Astrocyte (in vitro differentiated cells and primary cell): ENCODE measurements around the gene OCA2. TPM values are rescaled to one million over a fixed set of nuclear protein-coding genes. Genes with fewer than 3 reads are reported as not detected.

ENCODE experiments used
- DNase-seq: peaks from one replicate; pipeline ENCODE4 v3.0.0-alpha.2; 2010; ENCODE audit warnings: low read depth
- FAIRE-seq: peaks from 2 replicates; lab custom pipeline; 2011; peaks lifted over from hg19 to GRCh38; lab: Jason Lieb, UNC
- H2AFZ ChIP-seq: 2 replicates; pipeline ENCODE4 v1.6.0; 2012; ENCODE audit warnings: low read depth, low read length, inconsistent platforms
- H3K27ac ChIP-seq: 2 replicates; pipeline ENCODE4 v1.5.1; 2011; ENCODE audit warnings: low read depth, low read length, inconsistent platforms
- H3K27me3 ChIP-seq: 2 replicates; pipeline ENCODE4 v1.6.0; 2011; ENCODE audit warnings: low read length, inconsistent platforms; ENCODE audit not compliant: insufficient read depth
- H3K36me3 ChIP-seq: 2 replicates; pipeline ENCODE4 v1.5.1; 2011; ENCODE audit warnings: low read length, inconsistent platforms; ENCODE audit not compliant: insufficient read depth
- H3K4me1 ChIP-seq: 2 replicates; pipeline ENCODE4 v1.5.1; 2011; ENCODE audit warnings: low read length, inconsistent platforms; ENCODE audit not compliant: insufficient read depth
- H3K4me2 ChIP-seq: 2 replicates; pipeline ENCODE4 v1.6.0; 2012; ENCODE audit warnings: low read length, inconsistent platforms
- H3K4me3 ChIP-seq: 2 replicates; pipeline ENCODE4 v1.5.1; 2011; ENCODE audit warnings: low read depth, mild to moderate bottlenecking, low read length, inconsistent platforms; ENCODE audit not compliant: insufficient read depth
- H3K79me2 ChIP-seq: 2 replicates; pipeline ENCODE4 v1.6.0; 2012; ENCODE audit warnings: mild to moderate bottlenecking, low read length, inconsistent platforms; ENCODE audit not compliant: insufficient read depth
- H3K9ac ChIP-seq: 2 replicates; pipeline ENCODE4 v1.6.0; 2012; ENCODE audit warnings: mild to moderate bottlenecking, low read length, inconsistent platforms
- H3K9me3 ChIP-seq: 2 replicates; pipeline ENCODE4 v1.5.1; 2012; ENCODE audit warnings: low read depth, mild to moderate bottlenecking, low read length, inconsistent platforms; ENCODE audit not compliant: insufficient read depth
- H4K20me1 ChIP-seq: 2 replicates; pipeline ENCODE4 v1.6.0; 2012; ENCODE audit warnings: low read length, inconsistent platforms; ENCODE audit not compliant: insufficient read depth
- H3K27ac Mint-ChIP-seq: one replicate; pipeline ENCODE4 v1.8.0; 2021; ENCODE audit warnings: mild to moderate bottlenecking, mixed read lengths; ENCODE audit not compliant: unreplicated experiment
- H3K27me3 Mint-ChIP-seq: one replicate; pipeline ENCODE4 v1.8.0; 2021; ENCODE audit warnings: low read depth, mixed read lengths; ENCODE audit not compliant: unreplicated experiment
- H3K36me3 Mint-ChIP-seq: one replicate; pipeline ENCODE4 v1.8.0; 2021; ENCODE audit warnings: low read depth, mixed read lengths; ENCODE audit not compliant: unreplicated experiment
- H3K4me1 Mint-ChIP-seq: one replicate; pipeline ENCODE4 v1.8.0; 2021; ENCODE audit warnings: low read depth, mixed read lengths; ENCODE audit not compliant: unreplicated experiment
- H3K4me3 Mint-ChIP-seq: one replicate; pipeline ENCODE4 v1.8.0; 2021; ENCODE audit warnings: mild to moderate bottlenecking, moderate library complexity, mixed read lengths; ENCODE audit not compliant: unreplicated experiment
- H3K9me3 Mint-ChIP-seq: one replicate; pipeline ENCODE4 v1.8.0; 2021; ENCODE audit warnings: mild to moderate bottlenecking, mixed read lengths; ENCODE audit not compliant: unreplicated experiment
- EZH2 ChIP-seq: IDR thresholded peaks from 2 replicates; pipeline ENCODE4 v1.6.1; 2012; ENCODE audit warnings: mild to moderate bottlenecking, low read length, inconsistent platforms; ENCODE audit not compliant: insufficient read depth
- total RNA-seq: library from RNA; stranded (reverse); gene quantifications from 2 replicates; pipeline ENCODE4 v1.2.1, GENCODE V29; 2021
- TF ChIP-seq, protein P1 (sequence below): IDR thresholded peaks from 2 replicates; pipeline ENCODE4 v1.5.1; 2011; ENCODE audit warnings: low read depth, mild to moderate bottlenecking, inconsistent platforms, low read length, moderate library complexity; ENCODE audit not compliant: insufficient read depth

OCA2 gene
- total RNA-seq, 1 donor from 2014 or later, result 2.9 TPM

DNA sequence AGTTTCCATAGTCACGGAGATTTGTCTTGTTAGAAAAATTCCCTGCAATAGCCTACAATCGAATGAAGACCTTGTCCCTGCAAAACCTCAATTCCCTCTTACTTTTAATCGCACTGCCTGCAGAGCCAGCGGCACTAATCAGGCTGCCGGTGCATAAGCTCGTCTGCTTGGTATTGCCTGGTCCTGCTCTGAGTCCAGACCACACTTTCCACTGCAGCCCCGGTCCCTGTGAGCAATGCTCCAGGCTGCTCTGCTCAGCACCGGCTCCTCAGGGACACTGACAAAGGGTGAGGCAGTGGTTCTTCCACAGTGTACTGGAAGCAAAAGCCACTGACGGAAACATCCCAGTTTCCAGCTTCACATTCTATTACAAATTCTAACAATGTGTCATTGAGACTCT is 164.3 kb downstream of the OCA2 start:
- Histone ChIP-seq H3K27me3 (no peaks in the 10 kb centered on the region), H3K4me2 (no peak overlapping the region), H3K27ac (no peak overlapping the region), H3K79me2 (no peaks in the 10 kb centered on the region), H3K4me1 (peaks cover 3% of the 10 kb centered on the region), H3K36me3 (no peaks in the 10 kb centered on the region), H3K9ac (no peak overlapping the region), H2AFZ (no peak overlapping the region), H3K4me3 (no peak overlapping the region), H3K9me3 (peaks cover 7% of the 10 kb centered on the region), H4K20me1 (no peaks in the 10 kb centered on the region)
- no peak for DNase-seq
- TF ChIP-seq, protein P1, sequence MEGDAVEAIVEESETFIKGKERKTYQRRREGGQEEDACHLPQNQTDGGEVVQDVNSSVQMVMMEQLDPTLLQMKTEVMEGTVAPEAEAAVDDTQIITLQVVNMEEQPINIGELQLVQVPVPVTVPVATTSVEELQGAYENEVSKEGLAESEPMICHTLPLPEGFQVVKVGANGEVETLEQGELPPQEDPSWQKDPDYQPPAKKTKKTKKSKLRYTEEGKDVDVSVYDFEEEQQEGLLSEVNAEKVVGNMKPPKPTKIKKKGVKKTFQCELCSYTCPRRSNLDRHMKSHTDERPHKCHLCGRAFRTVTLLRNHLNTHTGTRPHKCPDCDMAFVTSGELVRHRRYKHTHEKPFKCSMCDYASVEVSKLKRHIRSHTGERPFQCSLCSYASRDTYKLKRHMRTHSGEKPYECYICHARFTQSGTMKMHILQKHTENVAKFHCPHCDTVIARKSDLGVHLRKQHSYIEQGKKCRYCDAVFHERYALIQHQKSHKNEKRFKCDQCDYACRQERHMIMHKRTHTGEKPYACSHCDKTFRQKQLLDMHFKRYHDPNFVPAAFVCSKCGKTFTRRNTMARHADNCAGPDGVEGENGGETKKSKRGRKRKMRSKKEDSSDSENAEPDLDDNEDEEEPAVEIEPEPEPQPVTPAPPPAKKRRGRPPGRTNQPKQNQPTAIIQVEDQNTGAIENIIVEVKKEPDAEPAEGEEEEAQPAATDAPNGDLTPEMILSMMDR, result no peak
- TF ChIP-seq EZH2, result no peak
- no peak overlapping the region for H3K27ac Mint-ChIP-seq
- peaks cover 5% of the 10 kb centered on the region for H3K27me3 Mint-ChIP-seq
- peaks cover 18% of the 10 kb centered on the region for H3K9me3 Mint-ChIP-seq
- no peaks in the 10 kb centered on the region for H3K36me3 Mint-ChIP-seq
- peaks cover 12% of the 10 kb centered on the region for H3K4me1 Mint-ChIP-seq
- FAIRE-seq, result no peak
- no peak overlapping the region for H3K4me3 Mint-ChIP-seq

DNA sequence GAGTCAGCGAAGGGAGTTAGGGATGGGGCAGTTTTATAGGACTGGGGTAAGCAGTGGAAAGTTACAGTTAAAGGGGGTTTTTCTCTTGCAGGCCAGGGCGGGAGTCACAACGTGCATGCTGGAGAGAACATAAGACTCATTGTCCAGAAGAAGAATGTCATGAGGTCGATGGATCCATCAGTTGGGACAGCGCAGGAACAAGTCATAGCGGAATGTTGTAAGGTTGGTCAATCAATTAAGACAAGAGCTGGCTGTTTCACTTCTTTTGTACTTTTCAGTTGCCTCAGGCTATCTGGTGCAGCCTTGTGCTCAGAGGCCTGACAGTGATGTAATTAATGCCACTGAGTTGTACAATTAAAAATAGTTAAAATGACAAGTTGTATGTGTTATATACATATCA is 165.6 kb downstream of the OCA2 start:
- no peaks in the 10 kb centered on the region for H3K79me2 ChIP-seq
- no peaks in the 10 kb centered on the region for H3K27me3 ChIP-seq
- H3K27me3 Mint-ChIP-seq, result peaks cover 5% of the 10 kb centered on the region
- FAIRE-seq (no peak), DNase-seq (no peak)
- no peaks in the 10 kb centered on the region for H3K36me3 Mint-ChIP-seq
- H3K4me1 ChIP-seq, result no peaks in the 10 kb centered on the region
- TF ChIP-seq, protein P1, result no peak
- no peak for TF ChIP-seq EZH2
- no peaks in the 10 kb centered on the region for H3K36me3 ChIP-seq
- no peak overlapping the region for H3K4me3 Mint-ChIP-seq
- H3K9me3 ChIP-seq, result peaks cover 7% of the 10 kb centered on the region
- no peak overlapping the region for H3K4me3 ChIP-seq
- H3K27ac ChIP-seq, result no peak overlapping the region
- no peaks in the 10 kb centered on the region for H4K20me1 ChIP-seq
- H3K4me2 ChIP-seq, result no peak overlapping the region
- peaks cover 12% of the 10 kb centered on the region for H3K4me1 Mint-ChIP-seq
- peaks cover 18% of the 10 kb centered on the region for H3K9me3 Mint-ChIP-seq
- H3K9ac ChIP-seq, result no peak overlapping the region
- no peak overlapping the region for H2AFZ ChIP-seq
- H3K27ac Mint-ChIP-seq, result no peak overlapping the region

DNA sequence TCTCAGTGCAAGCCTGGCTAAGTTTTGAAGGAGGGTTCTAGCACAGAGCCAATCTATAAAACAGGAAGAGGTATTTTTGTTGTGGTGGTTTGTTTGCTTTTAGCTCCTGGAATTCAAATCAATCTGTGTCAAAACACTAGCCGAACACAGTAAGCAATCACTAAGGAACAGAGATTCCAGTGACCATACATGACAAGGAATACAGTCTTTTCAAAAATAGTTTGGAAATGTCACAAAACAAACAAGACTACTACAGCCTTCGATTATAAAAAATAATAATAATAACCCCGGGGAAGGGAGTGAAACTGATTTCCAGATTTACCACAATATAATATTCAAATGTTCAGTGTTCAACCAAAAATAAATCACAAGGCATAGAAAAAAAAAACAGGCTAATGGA is 166.5 kb downstream of the OCA2 start:
- TF ChIP-seq EZH2, result no peak
- TF ChIP-seq, protein P1, result no peak
- Histone ChIP-seq H3K79me2 (no peaks in the 10 kb centered on the region), H3K4me2 (no peak overlapping the region), H3K27ac (no peak overlapping the region), H3K27me3 (no peaks in the 10 kb centered on the region), H3K4me1 (no peaks in the 10 kb centered on the region), H3K9ac (no peak overlapping the region), H3K36me3 (no peaks in the 10 kb centered on the region), H2AFZ (no peak overlapping the region), H3K9me3 (peaks cover 7% of the 10 kb centered on the region), H4K20me1 (no peaks in the 10 kb centered on the region), H3K4me3 (no peak overlapping the region)
- Mint-ChIP-seq H3K4me3 (no peak overlapping the region), H3K27me3 (peaks cover 5% of the 10 kb centered on the region), H3K9me3 (peaks cover 18% of the 10 kb centered on the region), H3K27ac (no peak overlapping the region), H3K4me1 (peaks cover 12% of the 10 kb centered on the region), H3K36me3 (no peaks in the 10 kb centered on the region)
- DNase-seq, result no peak
- FAIRE-seq, result no peak
